ENCODE measurements around the gene ZXDC.

DNA sequence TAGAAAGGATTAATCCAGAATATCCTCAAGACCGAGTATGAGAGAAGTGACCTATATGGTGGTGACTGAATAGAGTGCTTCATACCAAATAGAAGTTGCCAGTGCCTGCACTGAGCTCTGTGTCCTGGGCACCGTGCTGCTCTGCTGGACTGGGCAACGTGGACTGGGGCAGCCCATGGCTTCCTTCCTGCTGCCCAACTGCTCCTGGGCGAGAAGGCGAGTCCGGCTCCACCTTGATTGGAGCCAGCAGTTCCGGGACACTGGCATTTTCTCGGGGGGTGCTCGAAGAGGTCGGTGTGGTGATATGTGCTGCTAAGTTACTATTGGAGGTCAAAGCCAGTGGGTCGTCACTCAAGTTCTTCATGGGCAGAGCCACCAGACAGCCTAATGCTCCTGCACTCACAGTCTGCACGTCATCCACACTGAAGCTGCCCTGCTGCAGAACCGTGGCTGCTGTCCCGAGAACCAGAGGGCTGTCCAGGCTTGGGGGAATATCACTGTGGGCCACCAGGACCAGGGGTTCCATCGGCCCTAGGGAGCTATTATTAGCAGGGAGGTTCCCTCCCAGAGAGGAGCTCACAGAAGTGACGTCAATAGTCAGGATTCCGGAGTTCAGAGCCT lies 14.1 kb downstream of the ZXDC start:
- TF ChIP-seq CTCF (IDR thresholded peaks at IDR 0.05; ENCODE audit: insufficient read depth, low read length) (no peak), SPI1 (IDR thresholded peaks at IDR 0.05; ENCODE audit: borderline replicate concordance, low read depth) (no peak), POLR2AphosphoS5 (IDR thresholded peaks at IDR 0.05; ENCODE audit: low read depth) (no peak)
